ENCODE measurements around the gene EPS8L3. TPM values are rescaled to one million over a fixed set of nuclear protein-coding genes. Genes with fewer than 3 reads are reported as not detected.
"Not testable (repeated sequence)": the region's sequence is repeated elsewhere in the genome, so short reads cannot be mapped to it uniquely, and the experiment has no call there.

Gene EPS8L3
- total RNA-seq, 1 donor from 2014 or later = not detected

- H3K27ac Mint-ChIP-seq (ENCODE audit: unreplicated experiment) = no peak overlapping the region
- H3K4me1 Mint-ChIP-seq = no peaks in the 10 kb centered on the region
- H3K9me3 Mint-ChIP-seq = no peaks in the 10 kb centered on the region
- no peak for DNase-seq (ENCODE audit: low read depth, low spot score)
- H3K27me3 Mint-ChIP-seq (ENCODE audit: low read depth) = no peaks in the 10 kb centered on the region
- no peak overlapping the region for H3K4me3 Mint-ChIP-seq
- H3K36me3 Mint-ChIP-seq (ENCODE audit: low read depth) = no peaks in the 10 kb centered on the region
- TF ChIP-seq CTCF (conservative IDR thresholded peaks at IDR 0.05) = no peak
Measured at GRCh38 chr1:109802136-109802900, 38.6 kb upstream of the EPS8L3 start.

- Mint-ChIP-seq H3K27me3 (ENCODE audit: low read depth) (no peaks in the 10 kb centered on the region), H3K4me3 (no peak overlapping the region), H3K27ac (ENCODE audit: unreplicated experiment) (no peak overlapping the region), H3K36me3 (ENCODE audit: low read depth) (no peaks in the 10 kb centered on the region), H3K4me1 (peaks cover 3% of the 10 kb centered on the region), H3K9me3 (no peaks in the 10 kb centered on the region)
- no peak for TF ChIP-seq CTCF (conservative IDR thresholded peaks at IDR 0.05)
- no peak for DNase-seq (ENCODE audit: low read depth, low spot score)
Measured at GRCh38 chr1:109801791-109802135, 38.0 kb upstream of the EPS8L3 start.

DNA sequence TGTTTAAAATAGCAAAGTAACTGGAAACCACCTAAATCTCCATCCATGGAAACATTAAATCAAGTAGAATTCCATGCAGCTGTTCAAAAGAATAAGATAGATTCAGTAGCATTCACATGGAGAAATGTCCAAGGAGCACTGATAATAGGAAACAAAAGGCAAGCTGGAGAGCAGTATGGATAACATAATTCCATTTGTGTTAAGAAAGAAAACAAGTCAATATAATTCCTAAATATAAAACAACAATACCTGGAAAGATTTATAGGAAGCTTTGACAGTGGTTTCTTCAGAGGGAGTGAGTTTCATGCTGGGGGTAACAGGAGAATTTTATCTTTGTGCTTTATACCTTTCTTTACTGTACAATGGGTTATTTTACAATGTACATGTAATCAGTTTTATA, 36.6 kb upstream of the EPS8L3 start:
- Mint-ChIP-seq H3K9me3 (no peaks in the 10 kb centered on the region), H3K4me1 (peaks cover 7% of the 10 kb centered on the region), H3K27ac (ENCODE audit: unreplicated experiment) (no peak overlapping the region), H3K36me3 (ENCODE audit: low read depth) (no peaks in the 10 kb centered on the region), H3K4me3 (no peak overlapping the region), H3K27me3 (ENCODE audit: low read depth) (no peaks in the 10 kb centered on the region)
- no peak for DNase-seq (ENCODE audit: low read depth, low spot score)
- TF ChIP-seq CTCF (conservative IDR thresholded peaks at IDR 0.05) = no peak

- TF ChIP-seq CTCF (conservative IDR thresholded peaks at IDR 0.05) = no peak
- no peak for DNase-seq (ENCODE audit: low read depth, low spot score)
- no peaks in the 10 kb centered on the region for H3K9me3 Mint-ChIP-seq
- H3K27me3 Mint-ChIP-seq (ENCODE audit: low read depth) = no peaks in the 10 kb centered on the region
- H3K27ac Mint-ChIP-seq (ENCODE audit: unreplicated experiment) = no peak overlapping the region
- H3K4me3 Mint-ChIP-seq = no peak overlapping the region
- no peaks in the 10 kb centered on the region for H3K36me3 Mint-ChIP-seq (ENCODE audit: low read depth)
- H3K4me1 Mint-ChIP-seq = peaks cover 13% of the 10 kb centered on the region
Measured at GRCh38 chr1:109799445-109799844, 35.7 kb upstream of the EPS8L3 start.

DNA sequence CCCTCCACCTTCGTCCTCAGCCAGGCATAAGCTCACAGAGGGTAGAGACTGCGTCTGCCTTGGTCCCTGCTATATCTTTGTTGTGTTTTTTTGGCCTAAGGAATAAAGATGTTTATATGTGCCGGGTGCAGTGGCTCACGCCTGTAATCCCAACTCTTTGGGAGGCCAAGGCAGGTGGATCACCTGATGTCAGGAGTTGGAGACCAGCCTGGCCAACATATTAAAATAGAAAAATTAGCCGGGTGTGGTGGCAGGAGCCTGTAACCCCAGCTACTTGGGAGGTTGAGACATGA, 33.5 kb upstream of the EPS8L3 start:
- not testable (repeated sequence) for H3K36me3 Mint-ChIP-seq (ENCODE audit: low read depth); H3K27ac Mint-ChIP-seq (ENCODE audit: unreplicated experiment); H3K4me3 Mint-ChIP-seq; DNase-seq (ENCODE audit: low read depth, low spot score); H3K9me3 Mint-ChIP-seq; H3K27me3 Mint-ChIP-seq (ENCODE audit: low read depth)
- H3K4me1 Mint-ChIP-seq = peaks cover 32% of the 10 kb centered on the region

GRCh38 chr1:109796484-109797302, 33.0 kb upstream of the EPS8L3 start:
- Mint-ChIP-seq H3K9me3 (no peaks in the 10 kb centered on the region), H3K4me3 (no peak overlapping the region), H3K4me1 (peaks cover 38% of the 10 kb centered on the region), H3K36me3 (ENCODE audit: low read depth) (no peaks in the 10 kb centered on the region), H3K27me3 (ENCODE audit: low read depth) (no peaks in the 10 kb centered on the region), H3K27ac (ENCODE audit: unreplicated experiment) (no peak overlapping the region)
- no peak for TF ChIP-seq CTCF (conservative IDR thresholded peaks at IDR 0.05)
- no peak for DNase-seq (ENCODE audit: low read depth, low spot score)

Data from neural crest cell (in vitro differentiated cells).